Measurements from ENCODE around the gene SV2B. TPM values are rescaled to one million over a fixed set of nuclear protein-coding genes. Genes with fewer than 3 reads are reported as not detected.

SV2B gene
- total RNA-seq, 1 experiment from 2014 or later = not detected

GRCh38 chr15:91184441-91184840 lies 84.4 kb downstream of the SV2B start:
- Histone ChIP-seq H3K27ac (no peak overlapping the region), H3K27me3 (ENCODE audit: insufficient read depth, low read depth) (peaks cover 14% of the 10 kb centered on the region), H4K20me1 (ENCODE audit: insufficient read depth) (no peaks in the 10 kb centered on the region), H2AFZ (no peak overlapping the region), H3K4me3 (no peak overlapping the region), H3K36me3 (ENCODE audit: low read depth) (no peaks in the 10 kb centered on the region), H3F3A (ENCODE audit: insufficient read depth, low read depth) (no peaks in the 10 kb centered on the region), H3K9me2 (ENCODE audit: insufficient read depth) (no peaks in the 10 kb centered on the region; the same call in 1 of the 2 replicates), H3K9me3 (ENCODE audit: insufficient read depth, low read depth) (no peaks in the 10 kb centered on the region), H3K4me1 (replicated peaks; ENCODE audit: insufficient read depth) (no peaks in the 10 kb centered on the region), H3K4me2 (no peak overlapping the region), H3K79me2 (ENCODE audit: low read depth) (no peaks in the 10 kb centered on the region)
- ChIA-PET POLR2A (ENCODE audit: unreplicated experiment) (no interaction called here), CTCF (no interaction called here)
- TF ChIP-seq EZH2 (IDR thresholded peaks at IDR 0.05; ENCODE audit: low read depth) (no peak), CTCF (conservative IDR thresholded peaks at IDR 0.05) (no peak)
- intact Hi-C loops (cut with micrococcal nuclease; ENCODE audit: unreplicated experiment) = no loop called here
- BruUV-seq (replicated peaks) = no TSS peak
- no peak for DNase-seq

DNA sequence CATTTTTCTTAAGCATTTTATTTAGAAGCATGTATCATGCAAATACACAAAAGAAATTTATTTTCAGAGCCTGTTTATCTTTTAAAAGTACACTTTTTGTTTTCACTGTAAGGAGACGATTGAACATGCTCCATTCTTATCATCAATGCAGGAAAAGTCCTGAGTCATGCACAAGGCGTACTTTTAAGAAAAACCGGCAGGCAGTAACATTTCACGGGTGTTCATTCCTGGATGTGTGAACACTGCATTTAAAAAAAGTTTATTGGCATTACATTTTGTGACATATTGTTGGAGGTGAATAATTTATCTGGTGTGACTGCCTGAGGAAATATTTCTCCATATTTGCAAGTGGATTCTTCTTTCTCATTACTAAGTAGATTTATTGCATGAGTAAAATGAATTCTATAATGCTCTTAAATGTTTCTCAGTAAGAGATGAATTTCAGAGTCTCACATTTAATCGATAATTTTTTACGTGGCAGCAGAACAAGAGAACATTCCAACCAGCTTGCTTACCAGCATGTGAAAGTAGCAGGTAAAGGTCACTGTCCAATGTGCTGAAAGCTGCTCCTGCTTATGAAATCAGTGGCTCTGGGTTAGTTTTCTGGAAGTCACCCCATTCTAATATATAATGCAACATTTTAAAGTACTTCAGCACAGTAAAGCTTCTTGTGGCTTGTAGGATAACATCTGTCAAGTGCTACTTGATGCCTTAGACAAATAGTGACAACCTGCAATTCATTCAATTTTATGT lies 87.0 kb downstream of the SV2B start:
- H3K4me3 ChIP-seq = no peak overlapping the region
- no peaks in the 10 kb centered on the region for H3K36me3 ChIP-seq (ENCODE audit: low read depth)
- H3K4me2 ChIP-seq = no peak overlapping the region
- POLR2A ChIA-PET (ENCODE audit: unreplicated experiment) = no interaction called here
- TF ChIP-seq CTCF (conservative IDR thresholded peaks at IDR 0.05) (no peak), EZH2 (IDR thresholded peaks at IDR 0.05; ENCODE audit: low read depth) (no peak)
- no peaks in the 10 kb centered on the region for H4K20me1 ChIP-seq (ENCODE audit: insufficient read depth)
- no peaks in the 10 kb centered on the region for H3K4me1 ChIP-seq (replicated peaks; ENCODE audit: insufficient read depth)
- no TSS peak for BruUV-seq (replicated peaks)
- intact Hi-C loops (cut with micrococcal nuclease; ENCODE audit: unreplicated experiment) = no loop called here
- H3K9me3 ChIP-seq (ENCODE audit: insufficient read depth, low read depth) = no peaks in the 10 kb centered on the region
- peaks cover 20% of the 10 kb centered on the region for H3K27me3 ChIP-seq (ENCODE audit: insufficient read depth, low read depth)
- CTCF ChIA-PET = no interaction called here
- H3F3A ChIP-seq (ENCODE audit: insufficient read depth, low read depth) = no peaks in the 10 kb centered on the region
- H2AFZ ChIP-seq = no peak overlapping the region
- no peaks in the 10 kb centered on the region; the same call in 1 of the 2 replicates for H3K9me2 ChIP-seq (ENCODE audit: insufficient read depth)
- H3K79me2 ChIP-seq (ENCODE audit: low read depth) = no peaks in the 10 kb centered on the region
- DNase-seq = no peak
- no peak overlapping the region for H3K27ac ChIP-seq

- Histone ChIP-seq H3K27me3 (ENCODE audit: insufficient read depth, low read depth) (peaks cover 41% of the 10 kb centered on the region), H4K20me1 (ENCODE audit: insufficient read depth) (no peaks in the 10 kb centered on the region), H3K4me2 (no peak overlapping the region), H3K27ac (no peak overlapping the region), H3K9me3 (ENCODE audit: insufficient read depth, low read depth) (no peaks in the 10 kb centered on the region), H3K4me3 (no peak overlapping the region), H3F3A (ENCODE audit: insufficient read depth, low read depth) (no peaks in the 10 kb centered on the region), H2AFZ (no peak overlapping the region), H3K36me3 (ENCODE audit: low read depth) (no peaks in the 10 kb centered on the region), H3K4me1 (replicated peaks; ENCODE audit: insufficient read depth) (no peaks in the 10 kb centered on the region), H3K9me2 (ENCODE audit: insufficient read depth) (no peaks in the 10 kb centered on the region), H3K79me2 (ENCODE audit: low read depth) (no peaks in the 10 kb centered on the region)
- ChIA-PET CTCF (no interaction called here), POLR2A (ENCODE audit: unreplicated experiment) (no interaction called here)
- TF ChIP-seq CTCF (conservative IDR thresholded peaks at IDR 0.05) (no peak), EZH2 (IDR thresholded peaks at IDR 0.05; ENCODE audit: low read depth) (no peak)
- no TSS peak for BruUV-seq (replicated peaks)
- intact Hi-C loops (cut with micrococcal nuclease; ENCODE audit: unreplicated experiment) = loop anchor here (10.0 kb wide), 1 partner anchor 117 kb away; no protein-coding TSS in a partner anchor
- DNase-seq = no peak
Measured at GRCh38 chr15:91192285-91192684, 92.2 kb downstream of the SV2B start.
